ENCODE data around the gene PDE3A. TPM values are rescaled to one million over a fixed set of nuclear protein-coding genes. Genes with fewer than 3 reads are reported as not detected.

The PDE3A gene
- total RNA-seq, 1 experiment from 2014 or later = 0.58 TPM

DNA sequence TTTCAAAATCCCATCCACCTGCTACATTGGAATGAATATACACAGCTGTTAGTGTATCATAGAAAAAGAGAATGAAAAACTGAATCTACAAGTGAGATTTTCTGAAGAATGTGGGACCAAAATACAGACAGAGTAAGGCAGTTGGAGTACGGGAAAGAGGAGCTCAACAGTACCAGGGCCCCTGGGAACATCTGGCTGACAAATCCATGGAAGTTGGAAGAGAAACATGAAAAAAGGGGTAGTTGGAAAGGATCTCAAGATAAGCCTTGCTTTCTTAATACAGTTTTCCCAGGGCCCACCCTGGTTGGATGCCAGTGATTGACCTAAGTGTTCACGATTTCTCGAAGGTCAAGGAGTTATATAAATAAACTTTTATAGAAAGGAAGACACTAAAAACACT lies 272.8 kb downstream of the PDE3A start:
- Histone ChIP-seq H3K9me3 (ENCODE audit: low read length) (no peaks in the 10 kb centered on the region), H3K79me2 (ENCODE audit: low read length) (no peaks in the 10 kb centered on the region), H3F3A (ENCODE audit: low read length, unreplicated experiment) (no peaks in the 10 kb centered on the region), H3K27me3 (ENCODE audit: low read length) (no peaks in the 10 kb centered on the region), H3K9ac (ENCODE audit: low read length) (no peak overlapping the region), H3K4me3 (ENCODE audit: low read length) (no peak overlapping the region), H3K36me3 (ENCODE audit: low read depth, low read length) (no peaks in the 10 kb centered on the region), H3K27ac (ENCODE audit: low read length) (no peak overlapping the region), H4K20me1 (ENCODE audit: low read length) (no peaks in the 10 kb centered on the region), H3K4me1 (ENCODE audit: insufficient read depth, low read length) (no peaks in the 10 kb centered on the region), H2AFZ (ENCODE audit: low read length) (no peak overlapping the region), H3K9me2 (replicated peaks; ENCODE audit: low read length) (no peaks in the 10 kb centered on the region), H3K4me2 (ENCODE audit: low read length) (no peak overlapping the region)
- no peak for TF ChIP-seq EZH2phosphoT487 (IDR thresholded peaks at IDR 0.05; ENCODE audit: borderline replicate concordance, low read length)
- no peak for TF ChIP-seq EZH2 (IDR thresholded peaks at IDR 0.05; ENCODE audit: low read length, unreplicated experiment)
- POLR2A ChIA-PET (ENCODE audit: unreplicated experiment) = no interaction called here
- DNase-seq = no peak
- CTCF ChIA-PET = no interaction called here
- intact Hi-C loops (cut with micrococcal nuclease) = no loop called here
- BruUV-seq (replicated peaks) = no TSS peak
- no peak for ATAC-seq

DNA sequence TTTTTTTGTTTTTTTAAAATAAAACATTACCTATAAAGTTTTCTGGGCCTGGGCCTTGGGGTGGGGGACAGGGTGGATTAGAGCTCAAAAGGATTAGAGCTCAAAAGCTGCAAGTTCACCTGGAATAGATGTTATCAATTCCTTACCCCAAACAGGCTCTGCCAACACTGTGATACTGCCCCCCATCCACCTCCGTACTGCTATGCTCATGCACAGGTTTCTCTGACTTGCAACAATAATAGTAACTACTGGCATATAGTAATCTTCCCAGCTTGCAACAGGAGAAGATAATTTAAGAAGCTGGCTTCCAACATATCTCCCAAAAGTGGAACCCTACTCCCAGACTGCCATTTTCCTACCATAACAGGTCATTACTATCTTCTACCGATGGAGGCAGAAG lies 275.5 kb downstream of the PDE3A start:
- intact Hi-C loops (cut with micrococcal nuclease) = no loop called here
- no peaks in the 10 kb centered on the region for H3K9me3 ChIP-seq (ENCODE audit: low read length)
- H3F3A ChIP-seq (ENCODE audit: low read length, unreplicated experiment) = no peaks in the 10 kb centered on the region
- no peaks in the 10 kb centered on the region for H4K20me1 ChIP-seq (ENCODE audit: low read length)
- no peaks in the 10 kb centered on the region for H3K36me3 ChIP-seq (ENCODE audit: low read depth, low read length)
- no peak overlapping the region for H3K9ac ChIP-seq (ENCODE audit: low read length)
- no peak overlapping the region for H2AFZ ChIP-seq (ENCODE audit: low read length)
- no peaks in the 10 kb centered on the region for H3K27me3 ChIP-seq (ENCODE audit: low read length)
- no peak overlapping the region for H3K27ac ChIP-seq (ENCODE audit: low read length)
- H3K4me1 ChIP-seq (ENCODE audit: insufficient read depth, low read length) = no peaks in the 10 kb centered on the region
- ChIA-PET POLR2A (ENCODE audit: unreplicated experiment) (no interaction called here), CTCF (no interaction called here)
- H3K79me2 ChIP-seq (ENCODE audit: low read length) = no peaks in the 10 kb centered on the region
- TF ChIP-seq EZH2phosphoT487 (IDR thresholded peaks at IDR 0.05; ENCODE audit: borderline replicate concordance, low read length) = no peak
- TF ChIP-seq, protein P1, sequence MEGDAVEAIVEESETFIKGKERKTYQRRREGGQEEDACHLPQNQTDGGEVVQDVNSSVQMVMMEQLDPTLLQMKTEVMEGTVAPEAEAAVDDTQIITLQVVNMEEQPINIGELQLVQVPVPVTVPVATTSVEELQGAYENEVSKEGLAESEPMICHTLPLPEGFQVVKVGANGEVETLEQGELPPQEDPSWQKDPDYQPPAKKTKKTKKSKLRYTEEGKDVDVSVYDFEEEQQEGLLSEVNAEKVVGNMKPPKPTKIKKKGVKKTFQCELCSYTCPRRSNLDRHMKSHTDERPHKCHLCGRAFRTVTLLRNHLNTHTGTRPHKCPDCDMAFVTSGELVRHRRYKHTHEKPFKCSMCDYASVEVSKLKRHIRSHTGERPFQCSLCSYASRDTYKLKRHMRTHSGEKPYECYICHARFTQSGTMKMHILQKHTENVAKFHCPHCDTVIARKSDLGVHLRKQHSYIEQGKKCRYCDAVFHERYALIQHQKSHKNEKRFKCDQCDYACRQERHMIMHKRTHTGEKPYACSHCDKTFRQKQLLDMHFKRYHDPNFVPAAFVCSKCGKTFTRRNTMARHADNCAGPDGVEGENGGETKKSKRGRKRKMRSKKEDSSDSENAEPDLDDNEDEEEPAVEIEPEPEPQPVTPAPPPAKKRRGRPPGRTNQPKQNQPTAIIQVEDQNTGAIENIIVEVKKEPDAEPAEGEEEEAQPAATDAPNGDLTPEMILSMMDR (conservative IDR thresholded peaks at IDR 0.05; ENCODE audit: low read depth, low read length) = no peak
- TF ChIP-seq EZH2 (IDR thresholded peaks at IDR 0.05; ENCODE audit: low read length, unreplicated experiment) = no peak
- DNase-seq (no peak), ATAC-seq (no peak)
- no peak overlapping the region for H3K4me3 ChIP-seq (ENCODE audit: low read length)
- no peaks in the 10 kb centered on the region for H3K9me2 ChIP-seq (replicated peaks; ENCODE audit: low read length)
- BruUV-seq (replicated peaks) = no TSS peak
- H3K4me2 ChIP-seq (ENCODE audit: low read length) = no peak overlapping the region

DNA sequence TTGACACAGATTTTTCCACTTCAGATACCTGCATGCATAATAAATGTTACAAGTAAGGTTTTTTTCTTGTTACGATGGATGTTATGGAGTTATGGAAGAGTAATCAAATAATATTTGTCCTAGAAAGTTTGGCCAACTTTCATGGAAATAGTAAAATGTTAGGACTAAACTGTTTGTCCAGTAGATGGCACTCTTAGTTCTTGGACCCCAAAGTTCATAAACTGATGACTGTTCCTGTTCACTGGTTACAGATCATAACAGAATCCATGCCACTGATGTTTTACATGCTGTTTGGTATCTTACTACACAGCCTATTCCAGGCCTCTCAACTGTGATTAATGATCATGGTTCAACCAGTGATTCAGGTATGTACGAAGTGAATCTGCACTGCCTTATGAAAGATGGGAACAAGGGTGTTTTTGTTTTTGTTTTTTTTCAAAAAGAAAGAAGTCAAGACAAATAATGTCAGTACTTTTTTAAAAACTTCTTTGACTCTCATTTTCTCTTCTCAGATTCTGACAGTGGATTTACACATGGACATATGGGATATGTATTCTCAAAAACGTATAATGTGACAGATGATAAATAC lies 278.0 kb downstream of the PDE3A start:
- Histone ChIP-seq H4K20me1 (ENCODE audit: low read length) (no peaks in the 10 kb centered on the region), H3K27ac (ENCODE audit: low read length) (no peak overlapping the region), H3F3A (ENCODE audit: low read length, unreplicated experiment) (no peaks in the 10 kb centered on the region), H3K9me2 (replicated peaks; ENCODE audit: low read length) (no peaks in the 10 kb centered on the region), H3K9me3 (ENCODE audit: low read length) (no peaks in the 10 kb centered on the region), H3K27me3 (ENCODE audit: low read length) (no peaks in the 10 kb centered on the region), H3K4me3 (ENCODE audit: low read length) (no peak overlapping the region), H3K79me2 (ENCODE audit: low read length) (no peaks in the 10 kb centered on the region), H3K9ac (ENCODE audit: low read length) (no peak overlapping the region), H3K4me1 (ENCODE audit: insufficient read depth, low read length) (no peaks in the 10 kb centered on the region), H3K4me2 (ENCODE audit: low read length) (no peak overlapping the region), H3K36me3 (ENCODE audit: low read depth, low read length) (no peaks in the 10 kb centered on the region), H2AFZ (ENCODE audit: low read length) (no peak overlapping the region)
- CTCF ChIA-PET = no interaction called here
- no peak for TF ChIP-seq EZH2 (IDR thresholded peaks at IDR 0.05; ENCODE audit: low read length, unreplicated experiment)
- TF ChIP-seq, protein P1 (conservative IDR thresholded peaks at IDR 0.05; ENCODE audit: low read depth, low read length) = peak; percentile 70
- no peak for TF ChIP-seq EZH2phosphoT487 (IDR thresholded peaks at IDR 0.05; ENCODE audit: borderline replicate concordance, low read length)
- intact Hi-C loops (cut with micrococcal nuclease) = loop anchor here (1.0 kb wide), 2 partner anchors 152 to 524 kb away; no protein-coding TSS in a partner anchor
- POLR2A ChIA-PET (ENCODE audit: unreplicated experiment) = no interaction called here
- peak; percentile 64 for ATAC-seq
- no TSS peak for BruUV-seq (replicated peaks)
- peak; percentile 54 for DNase-seq

Data from PC-3 (cell line).